ENCODE data around the gene ZFP42. TPM values are rescaled to one million over a fixed set of nuclear protein-coding genes. Genes with fewer than 3 reads are reported as not detected.

ZFP42 gene
- total and polyA plus RNA-seq, 11 donors: 0.25 TPM; not detected in 10

- TF ChIP-seq POLR2A (IDR thresholded peaks at IDR 0.05): no peak
- TF ChIP-seq CTCF (IDR thresholded peaks at IDR 0.05): no peak
- Histone ChIP-seq H3K36me3 (no peaks in the 10 kb centered on the region), H3K4me3 (no peak overlapping the region), H3K27me3 (peaks cover 9 to 40% (median 17%) of the 10 kb centered on the region in 9 donors), H3K27ac (no peak overlapping the region), H3K4me1 (no peaks in the 10 kb centered on the region), H3K9me3 (no peaks in the 10 kb centered on the region)
- WGBS, 4 donors: 77 to 88% (median 80%) methylated on average over 2 of the region's 2 CpGs
- ATAC-seq: no peak
- no peak for DNase-seq
- intact Hi-C loops (cut with DNase I): no loop called here
Observed at GRCh38 chr4:187999406-187999932, 3.9 kb downstream of the ZFP42 start.

GRCh38 chr4:188002323-188002722, 6.8 kb downstream of the ZFP42 start:
- H3K4me3 ChIP-seq: no peak overlapping the region
- TF ChIP-seq POLR2A (IDR thresholded peaks at IDR 0.05) (no peak), CTCF (IDR thresholded peaks at IDR 0.05) (no peak)
- no peaks in the 10 kb centered on the region for H3K36me3 ChIP-seq
- no peaks in the 10 kb centered on the region for H3K9me3 ChIP-seq
- no peak overlapping the region for H3K27ac ChIP-seq
- intact Hi-C loops (cut with DNase I): no loop called here
- no peak for DNase-seq
- no peak for ATAC-seq
- peaks cover 0 to 17% (median 0%) of the 10 kb centered on the region in 9 donors for H3K27me3 ChIP-seq
- 53 to 72% (median 69%) methylated on average over 2 of the region's 2 CpGs for WGBS, 4 donors
- H3K4me1 ChIP-seq: no peaks in the 10 kb centered on the region

GRCh38 chr4:188002751-188003150, 7.2 kb downstream of the ZFP42 start:
- 87 to 89% (median 88%) methylated on average over 7 of the region's 7 CpGs for WGBS, 4 donors

GRCh38 chr4:188005561-188005960, 10.0 kb downstream of the ZFP42 start:
- WGBS, 4 donors: 69 to 82% (median 74%) methylated on average over 3 of the region's 3 CpGs
- no peak for TF ChIP-seq CTCF (IDR thresholded peaks at IDR 0.05)
- TF ChIP-seq POLR2A (IDR thresholded peaks at IDR 0.05): no peak

More at GRCh38 chr4:188002751-188003150, 7.2 kb downstream of the ZFP42 start:
- Histone ChIP-seq H3K4me3 (no peak overlapping the region), H3K36me3 (no peaks in the 10 kb centered on the region), H3K27me3 (peaks cover 0 to 13% (median 0%) of the 10 kb centered on the region in 9 donors), H3K9me3 (no peaks in the 10 kb centered on the region), H3K27ac (no peak overlapping the region), H3K4me1 (no peaks in the 10 kb centered on the region)
- ATAC-seq (no peak), DNase-seq (no peak)
- intact Hi-C loops (cut with DNase I): no loop called here
- TF ChIP-seq POLR2A (IDR thresholded peaks at IDR 0.05) (no peak), CTCF (IDR thresholded peaks at IDR 0.05) (no peak)

More at GRCh38 chr4:188005561-188005960, 10.0 kb downstream of the ZFP42 start:
- Histone ChIP-seq H3K27me3 (peaks cover 0 to 6% (median 0%) of the 10 kb centered on the region in 9 donors), H3K4me3 (no peak overlapping the region), H3K9me3 (peaks cover 0 to 6% (median 0%) of the 10 kb centered on the region in 12 donors), H3K4me1 (no peaks in the 10 kb centered on the region), H3K27ac (no peak overlapping the region), H3K36me3 (no peaks in the 10 kb centered on the region)
- intact Hi-C loops (cut with DNase I): no loop called here
- ATAC-seq (no peak), DNase-seq (no peak)
